K562 (cell line): ENCODE data around the gene TEDC1. TPM values are rescaled to one million over a fixed set of nuclear protein-coding genes. Genes with fewer than 3 reads are reported as not detected.

Source experiments
- BRCA1 ChIP-seq, 2 experiments: fragments of 450-650 bp in 1 of 2; sonication (generic) in 1 of 2; formaldehyde crosslinking in 1 of 2; IDR thresholded peaks; 2 replicates each; pipeline versions ENCODE4 v1.5.0 to v1.6.1; 2017 to 2020; ENCODE audit warnings: mild to moderate bottlenecking in 1 of 2, missing genetic modification reagents in 1 of 2
- CBFA2T3 ChIP-seq: fragments of 450-650 bp; IDR thresholded peaks from 2 replicates; pipeline ENCODE4 v1.6.1; 2017
- CREB3 ChIP-seq: fragments of 450-650 bp; conservative IDR thresholded peaks from 2 replicates; pipeline ENCODE4 v1.6.1; 2016; ENCODE audit warnings: missing genetic modification characterization, low read depth, mild to moderate bottlenecking, missing compliant biosample characterization, moderate library complexity
- CREM ChIP-seq: IDR thresholded peaks from 2 replicates; pipeline ENCODE4 v1.6.1; 2014; ENCODE audit warnings: antibody characterized with exemption, low read depth
- CTCF ChIP-seq, 3 experiments: IDR thresholded peaks in 2 of 3; conservative IDR thresholded peaks in 1 of 3; 2 replicates each; pipeline ENCODE4 v1.5.1; 2011 to 2012; ENCODE audit warnings: low read length in 3 of 3, mild to moderate bottlenecking in 3 of 3, control low read depth in 2 of 3, improper control_type of control experiment in 1 of 3, inconsistent platforms in 1 of 3, low read depth in 1 of 3, mixed read lengths in 1 of 3, moderate library complexity in 1 of 3; ENCODE audit not compliant: insufficient read depth in 2 of 3
- E2F1 ChIP-seq: sonication (generic); formaldehyde crosslinking; IDR thresholded peaks from 2 replicates; pipeline ENCODE4 v1.8.1; 2023; ENCODE audit warnings: mild to moderate bottlenecking, missing genetic modification reagents, moderate library complexity
- EP400 ChIP-seq: fragments of 450-650 bp; IDR thresholded peaks from 2 replicates; pipeline ENCODE4 v1.6.1; 2017; ENCODE audit warnings: antibody characterized with exemption, mild to moderate bottlenecking, moderate library complexity
- GATAD2B ChIP-seq: fragments of 450-650 bp; IDR thresholded peaks from 2 replicates; pipeline ENCODE4 v1.6.1; 2017; ENCODE audit warnings: mild to moderate bottlenecking, borderline replicate concordance
- HNRNPH1 ChIP-seq: fragments of 200-400 bp; formaldehyde crosslinking; optimal IDR thresholded peaks from 2 replicates; pipeline ENCODE3; 2017; ENCODE audit warnings: low read depth, mild to moderate bottlenecking, low read length, moderate library complexity
- LEF1 ChIP-seq: fragments of 450-650 bp; IDR thresholded peaks from 2 replicates; pipeline ENCODE4 v1.6.1; 2016; ENCODE audit warnings: mild to moderate bottlenecking
- MYC ChIP-seq, 2 experiments: fragments of 250-450 bp in 1 of 2; sonication (Bioruptor Pico) in 1 of 2; IDR thresholded peaks; 2 replicates each; pipeline versions ENCODE4 v1.5.1 to v1.6.1; 2012 to 2021; ENCODE audit warnings: low read depth in 2 of 2, borderline replicate concordance in 1 of 2, improper control_type of control experiment in 1 of 2, low read length in 1 of 2, mild to moderate bottlenecking in 1 of 2, moderate library complexity in 1 of 2
- NBN ChIP-seq: fragments of 450-650 bp; IDR thresholded peaks from 2 replicates; pipeline ENCODE4 v1.6.1; 2016; ENCODE audit warnings: low read depth, mild to moderate bottlenecking
- NCOR1 ChIP-seq: fragments of 450-650 bp; IDR thresholded peaks from 2 replicates; pipeline ENCODE4 v1.6.1; 2016; ENCODE audit warnings: mild to moderate bottlenecking, moderate library complexity
- NR2F6 ChIP-seq: fragments of 450-650 bp; formaldehyde crosslinking; IDR thresholded peaks from 2 replicates; pipeline ENCODE4 v1.4.0; 2020; ENCODE audit warnings: mild to moderate bottlenecking
- PRMT5 ChIP-seq: sonication (generic); formaldehyde crosslinking; IDR thresholded peaks from 2 replicates; pipeline ENCODE4 v1.5.0; 2020; ENCODE audit warnings: missing genetic modification reagents
- PRPF4 ChIP-seq: fragments of 200-400 bp; formaldehyde crosslinking; IDR thresholded peaks from one replicate; pipeline ENCODE4 v1.6.1; 2017; ENCODE audit warnings: low read length, low read depth, mild to moderate bottlenecking; ENCODE audit not compliant: insufficient read depth, poor library complexity, severe bottlenecking
- PYGO2 ChIP-seq: fragments of 450-650 bp; IDR thresholded peaks from 2 replicates; pipeline ENCODE4 v1.6.1; 2016; ENCODE audit warnings: mild to moderate bottlenecking, missing genetic modification characterization, moderate library complexity, missing compliant biosample characterization
- RB1 ChIP-seq: fragments of 450-650 bp; IDR thresholded peaks from 2 replicates; pipeline ENCODE4 v1.6.1; 2017; ENCODE audit warnings: low read depth, mild to moderate bottlenecking
- RBFOX2 ChIP-seq: fragments of 200-400 bp; formaldehyde crosslinking; IDR thresholded peaks from 2 replicates; pipeline ENCODE4 v1.6.1; 2017; ENCODE audit warnings: low read depth, mild to moderate bottlenecking, low read length, moderate library complexity
- SMAD4 ChIP-seq: fragments of 250-450 bp; sonication (Bioruptor Pico); conservative IDR thresholded peaks from 2 replicates; pipeline ENCODE4 v1.8.0; 2021; ENCODE audit warnings: inconsistent platforms, mild to moderate bottlenecking, moderate library complexity
- TAF15 ChIP-seq: fragments of 200-400 bp; formaldehyde crosslinking; IDR thresholded peaks from 2 replicates; pipeline ENCODE4 v1.6.1; 2017; ENCODE audit warnings: mild to moderate bottlenecking, low read depth, low read length, moderate library complexity
- TCF3 ChIP-seq: sonication (generic); formaldehyde crosslinking; IDR thresholded peaks from 2 replicates; pipeline ENCODE4 v1.4.0; 2020; ENCODE audit warnings: mild to moderate bottlenecking, missing genetic modification reagents
- ZFP36 ChIP-seq: fragments of 150-350 bp; IDR thresholded peaks from 2 replicates; pipeline ENCODE4 v1.6.1; 2018; ENCODE audit warnings: low read length, low read depth; ENCODE audit not compliant: partially characterized antibody
- ZKSCAN8 ChIP-seq: fragments of 200-800 bp; sonication (Bioruptor generic); IDR thresholded peaks from 2 replicates; pipeline ENCODE4 v1.6.1; 2016; ENCODE audit warnings: missing genetic modification characterization, missing compliant biosample characterization
- ZNF165 ChIP-seq: fragments of 250-450 bp; sonication (Bioruptor Pico); IDR thresholded peaks from 2 replicates; pipeline ENCODE4 v1.4.0; 2020; ENCODE audit warnings: borderline replicate concordance
- ZZZ3 ChIP-seq: fragments of 450-650 bp; IDR thresholded peaks from 2 replicates; pipeline ENCODE4 v1.6.1; 2016; ENCODE audit warnings: antibody characterized with exemption, mild to moderate bottlenecking, moderate library complexity
- polyA plus RNA-seq, 8 experiments: library from polyadenylated mRNA; depleted of rRNA in 4 of 8; stranded (reverse) in 5 of 8; unstranded in 3 of 8; fragments of >200 nt; fragmentation: Nextera tagmentation in 2 of 8; fragmentation: Illumina TruSeq in 1 of 8; extraction: Ambion mirVana in 2 of 8; extraction: Trizol in 1 of 8; gene quantifications; 2 replicates each; pipeline versions ENCODE4 v1.2.1 to v1.2.3, GENCODE V29; 2011 to 2014; ENCODE audit warnings: inconsistent platforms in 1 of 8, missing spikeins in 1 of 8
- total RNA-seq, 7 experiments: library from RNA; depleted of rRNA in 6 of 7; stranded (reverse); fragments of >200 nt in 6 of 7; fragmentation: Illumina TruSeq in 2 of 7; extraction: Trizol in 2 of 7; gene quantifications; 2 replicates each; pipeline versions ENCODE4 v1.2.1 to v1.2.3, GENCODE V29; 2011 to 2021; ENCODE audit warnings: low replicate concordance in 1 of 7

The TEDC1 gene
- total and polyA plus RNA-seq, 9 of the 15 experiments (the other 6 are each of a cell fraction or from before 2014, with no cell fraction given), result 0.21 to 28.3 (median 5.9) TPM

- TF ChIP-seq ZKSCAN8 (CRISPR knock-in tag) (no peak), RB1 (peak; percentile 91), NBN (no peak), NR2F6 (CRISPR knock-in tag) (no peak), BRCA1 (IDR thresholded peaks at IDR 0.05) (no peak), BRCA1 (CRISPR knock-in tag; IDR thresholded peaks at IDR 0.05) (no peak), ZZZ3 (no peak), EP400 (no peak), ZNF165 (no peak), TCF3 (CRISPR knock-in tag) (0 out of 2 replicates have a peak, but pooled peaks have one; percentile 8), PRMT5 (no peak), SMAD4 (0 out of 2 replicates have a peak, but pooled peaks have one; percentile 39), CTCF (IDR thresholded peaks at IDR 0.05 in 2 of 3, conservative IDR thresholded peaks at IDR 0.05 in 1 of 3; ENCODE audit: insufficient read depth in 2 of 3, low read depth in 1 of 3, low read length in 3 of 3) (peak; percentile 62 to 92 (median 78)), ZFP36 (no peak), PRPF4 (no peak), NCOR1 (no peak), MYC (IDR thresholded peaks at IDR 0.05; ENCODE audit: low read depth, low read length) (peak; percentile 42; the same call in 1 of the 2 replicates), MYC (CRISPR knock-in tag; IDR thresholded peaks at IDR 0.05; ENCODE audit: borderline replicate concordance, low read depth) (no peak), PYGO2 (tag) (no peak), CBFA2T3 (no peak), TAF15 (no peak), CREB3 (tag) (no peak), E2F1 (CRISPR knock-in tag) (no peak), LEF1 (no peak), CREM (peak; percentile 58), RBFOX2 (peak; percentile 71), HNRNPH1 (no peak), GATAD2B (no peak)
These were observed 37.0 kb downstream of the TEDC1 start (continued) for GRCh38 chr14:105527826-105528585.
